OCI-LY1 (cell line): ENCODE measurements around the gene STUM.

Experiments
- CTCF ChIP-seq: fragments of 200-600 bp; sonication (generic), shearing (Covaris generic); IDR thresholded peaks from 2 replicates; pipeline ENCODE4 v1.5.1; 2017; ENCODE audit warnings: mild to moderate bottlenecking, antibody characterized with exemption, low read length, moderate library complexity, mixed read lengths
- EZH2 ChIP-seq: fragments of 200-600 bp; sonication (generic), shearing (Covaris generic); IDR thresholded peaks from 2 replicates; pipeline ENCODE4 v1.8.0; 2017; ENCODE audit warnings: borderline replicate concordance, mixed run types, mild to moderate bottlenecking, antibody characterized with exemption, low read length, moderate library complexity, mixed read lengths

DNA sequence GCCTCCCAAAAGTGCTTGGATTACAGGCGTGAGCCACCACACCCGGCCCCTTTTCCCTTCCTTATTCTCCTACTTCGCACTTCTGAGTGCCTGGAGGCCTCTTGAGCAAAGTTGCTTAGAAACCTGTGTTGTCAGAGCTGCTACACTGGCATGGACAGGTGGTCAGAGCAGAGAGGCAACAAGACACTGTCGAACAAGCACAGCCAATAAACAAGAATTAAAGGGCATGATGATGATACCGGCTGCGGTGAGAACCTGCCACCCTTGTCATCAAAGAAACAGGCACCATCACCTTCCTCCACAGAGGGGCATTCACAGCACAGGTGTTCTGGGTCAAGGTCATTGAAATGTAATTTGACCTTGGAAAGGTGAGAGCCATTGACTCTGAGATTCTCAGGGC lies 23.3 kb downstream of the STUM start:
- TF ChIP-seq CTCF (no peak), EZH2 (no peak)
